HG03097 (cell line): ENCODE measurements around the gene QTRT2.

Experiments
- ATAC-seq: cut with Tn5 transposase; IDR thresholded peaks from one replicate; pipeline ENCODE4 v1.9.1; 2021; ENCODE audit not compliant: unreplicated experiment, low FRiP score

QTRT2 gene

DNA sequence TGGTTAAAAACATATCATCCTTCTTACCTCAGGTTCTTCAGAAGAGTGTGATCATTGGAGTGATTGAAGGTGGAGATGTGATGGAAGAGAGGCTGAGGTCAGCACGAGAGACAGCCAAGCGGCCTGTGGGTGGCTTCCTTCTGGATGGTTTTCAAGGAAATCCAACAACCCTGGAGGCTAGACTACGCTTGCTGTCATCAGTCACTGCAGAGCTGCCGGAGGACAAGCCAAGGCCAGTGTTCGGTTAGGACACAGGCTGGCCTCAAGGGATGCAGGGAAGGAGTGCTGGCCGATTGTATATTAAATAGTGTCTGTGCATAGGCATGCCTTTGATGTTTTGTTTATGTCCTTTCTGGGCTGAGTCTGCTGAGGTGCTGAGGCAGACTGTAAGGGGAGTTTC, 20.2 kb downstream of the QTRT2 start:
- no peak for ATAC-seq

DNA sequence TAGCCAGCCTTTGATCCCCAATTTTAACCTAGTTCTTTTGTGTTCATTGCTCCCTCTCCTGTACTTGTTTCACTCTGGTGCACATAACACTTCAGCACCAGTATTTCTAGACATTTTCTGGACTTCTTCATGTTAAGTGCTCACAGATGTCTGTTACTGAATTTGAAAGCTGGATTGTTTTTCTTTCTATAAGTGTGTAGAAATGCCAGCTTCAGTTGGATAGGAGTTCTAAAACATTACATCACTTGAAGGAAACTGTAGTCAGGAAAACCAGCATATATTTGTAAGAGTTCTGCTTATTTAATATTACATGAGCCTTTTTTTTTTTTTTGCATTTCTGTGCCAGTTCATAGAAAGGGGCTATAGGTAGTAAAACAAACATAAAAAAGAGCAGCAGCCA, 21.6 kb downstream of the QTRT2 start:
- no peak for ATAC-seq

DNA sequence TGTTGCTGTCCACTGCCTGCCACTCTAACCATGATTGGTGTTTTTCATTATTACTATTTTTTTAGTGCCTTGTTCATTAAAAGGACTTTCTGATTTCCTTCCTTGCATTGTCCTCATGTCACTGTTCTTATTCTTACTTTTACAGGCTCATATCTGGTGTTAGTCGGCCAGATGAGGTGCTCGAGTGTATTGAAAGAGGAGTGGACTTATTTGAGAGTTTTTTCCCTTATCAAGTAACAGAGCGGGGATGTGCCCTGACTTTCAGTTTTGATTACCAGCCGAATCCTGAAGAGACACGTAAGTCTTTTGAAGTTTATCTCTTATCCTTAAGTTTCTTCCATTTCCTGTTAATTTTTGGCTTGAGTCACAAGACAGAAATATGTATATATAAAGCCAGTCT, 23.2 kb downstream of the QTRT2 start:
- ATAC-seq: no peak

DNA sequence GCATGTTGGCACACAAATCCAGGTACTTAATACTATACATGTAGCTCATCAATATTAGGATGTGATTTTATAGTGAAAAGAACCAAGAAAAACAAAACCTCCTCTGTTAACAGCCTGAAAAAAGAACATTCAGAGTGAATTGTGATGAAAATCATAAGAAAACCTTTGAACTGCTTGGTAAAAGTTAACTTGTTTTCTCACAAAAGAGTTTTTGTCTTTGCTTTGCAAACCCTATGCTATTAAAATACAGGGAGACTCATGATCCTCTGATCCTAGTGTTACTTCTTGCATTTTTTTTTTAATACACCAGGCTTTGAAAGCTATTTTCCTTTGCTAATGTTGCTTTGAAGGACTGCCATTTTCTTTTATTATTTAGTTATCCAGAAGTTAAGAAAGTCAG, 23.7 kb downstream of the QTRT2 start:
- no peak for ATAC-seq

DNA sequence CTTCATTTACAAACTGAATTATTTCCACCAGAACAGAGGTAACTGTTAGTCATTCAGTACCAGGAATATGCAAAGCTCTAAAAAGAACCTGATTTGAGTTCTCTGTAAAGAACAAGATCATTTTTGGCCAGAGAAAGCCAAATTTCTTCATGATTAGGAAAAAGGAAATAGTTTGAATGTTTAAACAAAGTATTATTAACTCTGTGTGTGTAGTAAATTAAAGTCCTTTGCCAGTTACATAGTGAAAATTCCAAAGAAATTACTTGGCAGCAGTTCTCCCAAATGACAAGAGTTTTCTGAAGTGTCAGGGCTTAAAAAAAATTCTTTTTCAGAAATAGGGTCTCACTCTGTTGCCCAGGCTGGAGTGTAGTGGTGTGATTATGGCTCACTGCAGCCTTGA, 24.5 kb downstream of the QTRT2 start:
- ATAC-seq: no peak

DNA sequence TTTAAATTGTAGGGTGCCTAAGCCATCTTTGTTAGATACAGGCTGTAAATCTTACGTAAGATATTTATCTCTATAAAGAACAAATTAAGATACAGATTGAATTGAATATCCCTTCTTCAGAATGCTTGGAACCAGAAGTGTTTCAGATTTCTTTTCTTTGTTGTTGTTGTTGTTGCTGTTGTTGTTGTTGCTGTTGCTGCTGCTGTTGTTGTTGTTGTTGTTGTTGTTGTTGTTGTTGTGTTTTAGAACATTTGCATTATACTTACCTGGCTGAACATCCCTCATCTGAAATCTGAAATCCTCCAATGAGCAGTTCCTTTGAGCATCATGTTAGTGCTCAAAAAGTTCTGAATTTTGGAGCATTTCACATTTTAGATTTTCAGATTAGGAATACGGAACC, 26.6 kb downstream of the QTRT2 start:
- no peak for ATAC-seq

DNA sequence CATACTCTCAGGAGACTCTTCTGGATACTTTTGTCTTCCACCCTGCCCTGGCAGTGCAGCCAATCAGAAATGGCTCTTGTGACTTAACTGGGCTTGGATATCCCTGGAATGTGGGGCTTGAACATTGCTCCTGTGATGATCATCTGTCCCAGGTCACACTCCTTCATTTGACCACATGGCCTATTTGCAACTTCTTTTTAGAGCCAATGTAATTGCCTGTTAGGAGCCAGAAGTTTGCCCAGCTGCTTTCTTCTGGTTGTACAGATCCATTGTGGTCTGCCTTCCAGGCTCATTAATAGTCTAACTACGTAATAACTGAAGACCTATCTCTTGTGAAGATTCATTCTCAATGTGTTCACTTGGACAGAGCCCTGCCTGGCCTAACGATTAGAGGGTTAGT, 29.8 kb downstream of the QTRT2 start:
- ATAC-seq: no peak

DNA sequence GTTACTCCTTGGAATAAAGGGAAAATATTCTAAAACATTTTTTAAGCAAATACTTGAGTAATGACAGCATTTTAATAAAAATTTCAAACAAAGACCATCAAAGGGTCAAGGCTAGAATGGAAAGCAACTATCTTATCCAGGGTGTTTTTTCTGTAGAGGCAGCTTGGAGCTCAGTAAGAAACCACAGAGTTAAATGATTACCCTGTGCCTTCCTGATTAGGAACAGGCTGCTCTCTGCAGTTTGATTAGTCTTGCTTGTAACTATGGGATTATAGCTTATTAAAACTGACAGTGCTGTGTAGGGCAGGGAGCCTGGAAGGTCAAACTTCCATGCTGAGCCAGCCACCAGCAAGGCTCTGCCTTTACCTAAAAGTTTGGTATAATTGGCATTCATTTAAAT, 33.1 kb downstream of the QTRT2 start:
- ATAC-seq: peak; percentile 63

DNA sequence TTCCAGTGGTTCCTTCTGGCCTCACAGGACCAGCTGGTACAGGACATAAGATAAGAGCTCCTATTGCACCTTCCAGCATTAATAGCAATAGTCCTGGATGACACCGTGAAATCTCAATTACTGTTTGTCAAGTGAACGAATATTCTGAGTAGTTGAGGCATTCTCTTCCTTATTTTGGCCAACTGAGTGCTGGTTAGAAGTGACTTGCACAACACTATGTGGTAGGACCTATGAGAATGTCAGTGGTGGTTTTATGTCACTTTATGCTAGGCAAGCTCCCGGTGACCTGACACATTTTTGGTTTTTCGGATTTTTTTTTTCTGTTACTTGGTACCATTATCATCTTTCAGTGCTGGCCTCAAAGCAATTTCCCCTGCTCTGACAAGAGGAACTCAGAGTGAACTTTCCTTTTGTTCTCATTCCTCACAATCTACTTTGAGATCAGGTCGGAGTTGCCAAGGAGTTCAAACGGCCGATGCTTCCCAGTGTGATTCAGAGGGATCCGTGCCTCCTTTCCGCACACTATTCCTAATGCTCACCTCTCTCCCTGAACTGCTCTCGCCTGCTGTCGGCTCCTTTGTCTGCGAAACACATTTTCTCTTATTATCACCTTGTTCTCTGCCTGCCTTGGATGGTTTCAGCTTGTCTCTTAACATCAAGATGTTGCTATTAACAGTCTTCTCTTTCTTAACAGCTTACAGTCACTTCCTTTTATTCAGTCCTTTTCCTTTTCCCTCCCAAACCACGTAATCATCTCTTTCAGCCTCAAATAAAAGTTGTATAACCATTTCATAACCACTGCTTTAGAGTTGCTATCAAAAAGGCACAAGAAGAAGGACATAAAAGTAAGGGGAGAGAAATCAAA, 35.8 kb downstream of the QTRT2 start:
- no peak for ATAC-seq

DNA sequence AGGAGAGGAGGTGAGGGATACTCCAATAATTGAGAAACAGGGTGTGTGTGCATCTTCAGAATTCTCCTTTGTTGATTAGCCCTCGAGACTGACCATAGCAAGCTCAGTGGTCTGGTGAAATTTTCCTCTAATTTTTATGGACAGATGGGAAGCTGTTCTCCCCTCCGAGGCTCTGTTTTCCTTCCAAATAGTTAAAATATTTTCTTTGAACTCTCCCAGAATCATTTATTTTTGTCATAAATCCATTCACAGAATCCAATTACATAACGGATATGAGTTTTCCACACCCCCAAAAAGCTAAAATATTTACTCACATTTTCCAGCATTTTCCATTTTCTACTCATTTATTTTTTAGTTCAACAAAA, 36.5 kb downstream of the QTRT2 start:
- no peak for ATAC-seq

DNA sequence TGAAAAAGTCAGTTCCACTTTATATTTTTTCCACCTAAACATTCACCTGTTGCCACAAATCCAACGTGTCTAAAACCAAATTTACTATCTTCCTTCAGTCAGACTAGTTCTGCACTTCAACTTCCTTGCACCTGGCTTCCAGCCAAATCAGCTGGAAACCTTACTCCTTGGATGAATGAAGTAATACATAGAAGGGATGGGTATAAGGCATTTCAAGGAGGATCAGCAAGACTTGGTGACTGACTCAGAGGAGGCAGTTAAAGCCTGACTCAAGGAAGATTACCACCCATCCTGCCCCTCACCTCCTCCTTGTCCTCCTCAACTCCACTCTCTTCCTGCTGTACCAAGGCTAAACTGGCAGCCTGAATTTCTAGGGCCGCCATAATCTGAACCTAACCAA, 37.1 kb downstream of the QTRT2 start:
- ATAC-seq: no peak

DNA sequence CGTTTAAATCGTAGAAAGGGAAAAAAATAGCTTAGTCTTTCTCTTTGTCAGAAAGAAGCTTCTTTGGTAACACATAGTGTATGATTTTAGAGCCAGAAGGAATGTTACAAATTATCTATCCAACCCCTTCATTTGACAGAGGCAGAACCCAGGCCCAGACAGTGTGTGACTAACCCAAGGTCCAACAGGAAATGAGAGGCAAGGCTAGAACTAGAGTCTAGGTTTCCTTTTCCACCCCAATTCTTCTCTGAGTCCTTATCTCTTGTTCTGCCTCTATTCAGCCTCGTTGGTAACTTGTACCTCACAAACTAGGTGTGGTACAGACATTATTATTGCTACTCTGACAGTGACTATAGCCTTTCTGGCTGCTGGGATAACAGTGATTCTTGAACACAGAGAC, 39.3 kb downstream of the QTRT2 start:
- no peak for ATAC-seq

DNA sequence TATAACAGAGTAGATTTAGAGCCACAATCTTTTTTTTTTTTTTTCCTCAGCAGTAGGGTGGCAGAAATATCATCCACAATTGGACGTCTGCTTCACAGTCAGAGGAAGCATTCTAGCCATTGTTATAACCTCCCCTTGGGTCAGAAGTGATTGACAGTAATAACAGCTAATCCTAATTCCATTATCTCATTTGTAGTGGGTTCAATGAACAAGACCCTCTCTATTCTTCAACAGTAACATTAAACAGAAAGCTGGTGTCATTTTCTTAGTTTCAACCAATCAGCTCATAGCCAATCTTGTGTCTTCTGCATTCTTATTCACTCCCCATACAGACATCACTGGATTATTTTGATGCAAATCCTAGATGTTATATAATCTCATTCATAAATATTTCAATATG, 44.6 kb downstream of the QTRT2 start:
- no peak for ATAC-seq

DNA sequence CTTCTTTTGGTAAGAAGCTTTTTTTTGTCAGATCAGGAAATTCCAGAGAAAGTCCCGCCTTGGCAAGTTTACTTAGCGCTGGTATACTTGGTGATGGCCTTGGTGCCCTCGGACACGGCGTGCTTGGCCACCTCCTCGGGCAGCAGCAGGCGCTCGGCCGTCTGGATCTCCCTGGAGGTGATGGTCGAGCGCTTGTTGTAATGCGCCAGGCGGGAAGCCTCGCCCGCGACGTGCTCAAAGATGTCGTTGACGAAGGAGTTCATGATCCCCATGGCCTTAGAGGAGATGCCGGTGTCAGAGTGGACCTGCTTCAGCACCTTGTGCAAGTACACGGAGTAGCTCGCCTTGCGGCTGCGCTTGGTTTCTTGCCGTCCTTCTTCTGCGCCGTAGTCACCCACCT, 46.6 kb downstream of the QTRT2 start:
- no peak for ATAC-seq

DNA sequence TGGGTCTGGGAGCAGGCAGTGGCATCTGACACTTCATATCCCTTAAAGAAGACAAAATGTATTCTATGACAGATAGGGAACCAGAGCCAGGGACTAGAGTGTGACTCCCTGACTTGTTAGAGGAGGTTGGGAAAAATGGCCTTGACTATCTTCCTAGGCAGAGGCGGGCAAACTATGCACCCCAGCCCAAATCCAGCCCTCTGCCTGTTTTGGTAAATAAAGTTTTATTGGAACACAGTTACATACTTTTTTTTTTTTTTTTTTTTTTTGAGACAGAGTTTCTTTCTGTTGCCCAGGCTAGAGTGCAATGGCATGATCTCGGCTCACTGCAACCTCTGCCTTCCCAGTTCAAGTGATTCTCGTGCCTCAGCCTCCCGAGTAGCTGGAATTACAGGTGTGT, 47.3 kb downstream of the QTRT2 start:
- ATAC-seq: no peak

DNA sequence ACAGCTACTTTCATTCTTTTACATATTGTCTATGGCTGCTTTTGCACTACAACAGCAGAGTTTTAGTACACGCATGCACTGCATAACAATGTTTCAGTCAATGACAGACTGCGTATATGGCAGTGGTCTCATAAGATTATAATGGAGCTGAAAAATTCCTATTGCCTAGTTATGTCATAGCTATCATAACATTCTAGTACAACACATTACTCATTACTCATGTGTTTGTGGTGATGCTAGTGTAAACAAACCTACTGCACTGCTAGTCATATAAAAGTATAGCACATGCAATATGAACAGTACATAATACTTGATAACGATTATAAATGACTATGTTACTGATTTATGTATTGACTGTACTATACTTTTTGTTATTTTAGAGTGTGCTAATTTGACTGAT, 47.9 kb downstream of the QTRT2 start:
- ATAC-seq: no peak

DNA sequence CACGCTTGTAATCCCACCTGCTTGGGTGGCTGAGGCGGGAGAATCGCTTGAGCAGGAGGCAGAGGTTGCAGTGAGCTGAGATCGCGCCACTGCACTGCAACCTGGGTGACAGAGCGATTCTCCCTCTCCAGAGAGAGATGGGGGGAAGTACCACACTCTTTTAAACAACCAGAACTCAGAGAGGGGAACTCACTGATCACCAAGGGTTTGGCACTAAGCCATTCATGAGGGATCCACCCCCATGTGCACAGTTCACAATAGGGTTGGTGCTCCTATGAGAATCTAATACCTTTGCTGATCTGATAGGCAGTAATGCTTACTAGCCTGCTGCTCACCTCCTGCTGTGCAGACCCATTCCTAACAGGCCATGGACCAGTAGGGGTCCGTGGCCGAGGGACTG, 51.6 kb downstream of the QTRT2 start:
- ATAC-seq: no peak

DNA sequence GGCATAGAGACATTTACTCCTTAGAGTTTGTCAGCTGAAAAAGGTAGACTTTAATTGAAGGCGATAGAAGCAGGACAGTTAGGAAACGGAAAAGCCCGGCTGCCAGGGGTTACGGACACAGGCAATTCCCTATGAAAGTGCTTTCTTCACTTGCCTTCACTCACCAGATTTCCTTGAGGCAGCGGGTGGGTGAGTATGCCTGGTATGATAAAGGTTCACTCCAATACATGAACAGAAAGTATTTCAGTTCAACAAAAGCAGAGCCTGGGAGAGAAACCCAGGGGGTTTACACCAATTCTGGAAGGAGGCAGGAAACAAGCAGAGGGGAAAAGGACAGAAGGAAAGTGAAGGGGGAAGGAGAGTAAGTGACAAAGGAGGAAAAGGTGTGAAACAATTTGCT, 53.9 kb downstream of the QTRT2 start:
- ATAC-seq: no peak

DNA sequence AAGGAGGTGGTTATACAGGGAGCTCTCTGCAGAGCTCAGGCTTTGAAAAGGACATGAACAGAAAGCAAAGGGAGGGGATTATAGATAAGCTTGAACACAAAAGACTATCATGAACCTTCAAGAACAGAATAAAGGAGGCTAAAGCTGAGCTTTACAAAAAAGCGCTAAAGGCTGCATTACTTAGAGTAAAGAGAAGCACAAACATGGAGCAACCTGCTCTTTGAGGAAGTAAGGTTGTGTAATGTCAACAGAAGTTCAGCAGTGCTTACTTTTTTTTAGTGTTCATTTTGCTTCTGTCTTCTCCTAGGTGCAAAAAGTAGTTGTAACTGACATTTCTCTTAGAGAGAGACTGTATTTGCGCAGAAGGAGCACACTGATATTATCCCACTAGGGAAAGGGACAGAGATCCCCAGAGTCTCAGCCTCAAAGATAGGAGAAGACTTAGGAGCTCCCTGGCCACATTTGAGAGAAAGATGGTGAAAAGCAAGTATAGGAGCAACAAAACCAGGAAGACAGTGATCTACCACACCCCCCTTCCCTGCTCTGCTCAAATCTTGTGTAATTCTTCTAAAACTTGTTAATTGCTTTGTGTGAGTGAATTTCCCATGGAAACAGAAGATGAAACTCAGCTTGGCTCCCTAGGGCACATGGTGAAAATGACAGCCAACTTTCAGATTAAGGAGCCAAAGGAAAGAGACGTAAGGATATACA, 54.7 kb downstream of the QTRT2 start:
- no peak for ATAC-seq

DNA sequence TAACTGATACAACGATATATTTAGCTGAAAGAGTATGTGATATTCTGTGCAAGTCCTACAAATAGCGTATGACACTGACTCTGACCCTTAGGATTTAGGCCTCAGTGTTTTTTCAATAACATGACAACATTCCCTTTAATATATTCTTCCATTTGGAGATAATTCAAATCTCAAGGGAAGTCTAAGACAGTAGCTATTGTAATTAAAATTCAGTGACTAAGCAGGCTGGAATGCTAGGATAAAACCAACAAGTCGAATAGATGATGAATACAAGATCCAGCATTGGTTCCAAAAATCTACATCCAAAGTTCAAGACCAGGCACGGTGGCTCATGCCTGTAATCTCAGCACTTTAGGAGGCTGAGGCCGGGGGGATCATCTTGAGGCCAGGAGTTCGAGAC, 56.2 kb downstream of the QTRT2 start:
- ATAC-seq: no peak

DNA sequence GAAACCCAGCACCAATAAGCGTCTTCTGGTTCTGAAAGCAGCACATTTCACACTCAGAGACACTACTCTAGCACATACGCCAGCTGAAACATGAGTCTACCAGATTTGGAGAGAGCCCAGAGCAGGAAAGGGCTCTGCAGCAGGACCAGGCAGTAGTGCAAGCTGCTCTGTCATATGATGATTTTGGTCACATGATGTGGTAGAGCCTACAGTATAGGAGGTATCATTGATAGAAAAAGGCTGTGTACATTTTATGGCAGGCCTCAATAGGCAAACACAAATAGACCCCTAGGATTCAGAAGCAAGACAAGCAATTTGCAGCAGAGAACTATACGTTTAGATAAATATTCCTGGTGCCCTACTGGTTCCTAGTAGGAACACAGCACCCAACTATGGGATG, 58.2 kb downstream of the QTRT2 start:
- no peak for ATAC-seq

DNA sequence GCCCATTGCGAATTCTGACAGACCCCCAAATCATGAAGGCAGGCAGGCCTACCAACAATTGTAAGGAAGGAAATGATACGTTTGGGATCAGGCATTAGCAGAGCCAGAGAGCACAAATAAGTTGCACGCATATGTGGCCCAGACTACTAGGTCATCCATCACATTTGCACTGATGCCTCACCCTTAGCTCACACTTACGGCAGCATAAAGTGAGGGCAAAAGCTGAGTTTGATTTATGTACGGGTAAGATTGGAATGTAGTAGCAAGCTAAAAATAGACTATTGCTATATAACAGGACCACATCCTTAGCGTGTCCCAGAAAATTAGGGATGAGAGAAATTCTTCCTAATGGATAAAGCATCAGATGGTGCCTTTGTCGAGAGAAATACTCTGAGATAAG, 58.6 kb downstream of the QTRT2 start:
- ATAC-seq: no peak
